HepG2 (cell line): ENCODE results near the gene GRAMD1B. TPM values are rescaled to one million over a fixed set of nuclear protein-coding genes. Genes with fewer than 3 reads are reported as not detected.

ENCODE experiments used
- ATAC-seq: fragments of 200-7000 bp; cut with Tn5 transposase; 3 replicates; pipeline ENCODE4 v1.9.1; 2020; ENCODE audit warnings: mild to moderate bottlenecking, moderate library complexity
- BruUV-seq: library from RNA; stranded (reverse); fragments of 400-500 nt; replicated peaks from 2 replicates; lab custom pipeline; 2021; lab: Mats Ljungman, UMichigan
- CTCF ChIA-PET: fragments of 300-600 bp; formaldehyde crosslinking; extraction: SDS; loops from one replicate; lab custom pipeline; 2021; ENCODE audit warnings: low total read pairs, inconsistent platforms, low intra/inter-chr PET ratio; lab: Yijun Ruan, JAX
- POLR2A ChIA-PET: fragments of 350-600 bp; sonication (Branson Sonifier 250); formaldehyde crosslinking; loops from one replicate; lab custom pipeline; 2020; ENCODE audit warnings: antibody characterized with exemption, inconsistent platforms; lab: Yijun Ruan, JAX
- DNase-seq: peaks from one replicate; pipeline ENCODE4 v3.0.0-alpha.2; 2015; ENCODE audit warnings: low spot score
- FAIRE-seq: peaks from 3 replicates; lab custom pipeline; 2011; peaks lifted over from hg19 to GRCh38; lab: Jason Lieb, UNC
- H2AFZ ChIP-seq: one replicate; pipeline ENCODE4 v1.6.1; 2011; ENCODE audit warnings: low read length, inconsistent platforms
- H3K27ac ChIP-seq: fragments of 300-600 bp; 3 replicates; pipeline ENCODE4 v1.8.0; 2011; ENCODE audit warnings: mixed run types, mild to moderate bottlenecking, mixed read lengths, low read length, inconsistent platforms; ENCODE audit not compliant: insufficient read depth; ENCODE audit errors: extremely low read length
- H3K27me3 ChIP-seq, 2 experiments: fragments of 200-600 bp in 1 of 2; 2 replicates in 1 of 2; 3 replicates in 1 of 2; pipeline versions ENCODE4 v1.6.0 to v1.8.0; 2011; ENCODE audit warnings: low read length in 2 of 2, mild to moderate bottlenecking in 2 of 2, moderate library complexity in 2 of 2, inconsistent platforms in 1 of 2; ENCODE audit not compliant: insufficient read depth in 2 of 2, control insufficient read depth in 1 of 2
- H3K36me3 ChIP-seq, 2 experiments: fragments of 200-600 bp in 1 of 2; replicated peaks in 1 of 2; 2 replicates in 1 of 2; 3 replicates in 1 of 2; pipeline versions ENCODE4 v1.5.1 to v1.8.0; 2011; ENCODE audit warnings: low read length in 2 of 2, inconsistent platforms in 1 of 2; ENCODE audit not compliant: insufficient read depth in 2 of 2, control insufficient read depth in 1 of 2
- H3K4me1 ChIP-seq: 2 replicates; pipeline ENCODE4 v1.5.1; 2012; ENCODE audit warnings: low read length, inconsistent platforms; ENCODE audit not compliant: insufficient read depth
- H3K4me2 ChIP-seq: 2 replicates; pipeline ENCODE4 v1.6.0; 2011; ENCODE audit warnings: low read depth, low read length, inconsistent platforms
- H3K4me3 ChIP-seq, 3 experiments: fragments of 200-600 bp in 1 of 3; sonication (generic), shearing (Covaris generic) in 1 of 3; replicated peaks in 1 of 3; 2 replicates each; pipeline ENCODE4 v1.5.1; 2011 to 2016; ENCODE audit warnings: low read length in 3 of 3, inconsistent platforms in 2 of 3, low read depth in 2 of 3, mild to moderate bottlenecking in 2 of 3, control low read depth in 1 of 3, mixed read lengths in 1 of 3; ENCODE audit not compliant: insufficient read depth in 1 of 3
- H3K79me2 ChIP-seq: one replicate; pipeline ENCODE4 v1.6.1; 2011; ENCODE audit warnings: low read length, inconsistent platforms; ENCODE audit not compliant: insufficient read depth
- H3K9ac ChIP-seq: 2 replicates; pipeline ENCODE4 v1.6.0; 2011; ENCODE audit warnings: mild to moderate bottlenecking, low read depth, low read length, inconsistent platforms; ENCODE audit not compliant: insufficient read depth
- H3K9me3 ChIP-seq: 2 replicates; pipeline ENCODE4 v1.5.1; 2012; ENCODE audit warnings: mild to moderate bottlenecking, low read length
- H4K20me1 ChIP-seq: 2 replicates; pipeline ENCODE4 v1.6.0; 2011; ENCODE audit warnings: inconsistent platforms, mild to moderate bottlenecking, low read length, moderate library complexity; ENCODE audit not compliant: insufficient read depth
- BATF2 ChIP-seq: sonication (generic); formaldehyde crosslinking; IDR thresholded peaks from 2 replicates; pipeline ENCODE4 v1.8.0; 2022; ENCODE audit warnings: mild to moderate bottlenecking, missing genetic modification reagents, moderate library complexity
- LRRFIP1 ChIP-seq: sonication (generic); formaldehyde crosslinking; conservative IDR thresholded peaks from 2 replicates; pipeline ENCODE4 v1.4.0; 2020; ENCODE audit warnings: missing genetic modification reagents
- ZBTB40 ChIP-seq, 2 experiments: fragments of 450-650 bp in 1 of 2; sonication (generic) in 1 of 2; formaldehyde crosslinking in 1 of 2; IDR thresholded peaks; 2 replicates each; pipeline versions ENCODE4 v1.6.1 to v1.8.0; 2016 to 2022; ENCODE audit warnings: antibody characterized with exemption in 1 of 2, mild to moderate bottlenecking in 1 of 2, missing genetic modification reagents in 1 of 2
- ZKSCAN1 ChIP-seq: fragments of 150-350 bp; IDR thresholded peaks from 2 replicates; pipeline ENCODE4 v1.6.1; 2014; ENCODE audit warnings: low read length
- ZNF441 ChIP-seq: sonication (generic); formaldehyde crosslinking; IDR thresholded peaks from 2 replicates; pipeline ENCODE4 v1.7.0; 2021; ENCODE audit warnings: missing genetic modification reagents, borderline replicate concordance
- WGBS: methylation state at CpG from one replicate; pipeline ENCODE4 v1.1.6; 2017; ENCODE audit warnings: low lambda C conversion rate; 5-methylcytosine and 5-hydroxymethylcytosine counted together
- in situ Hi-C: cut with HindIII; loops from 2 replicates; pipeline ENCODE4 v1.10.0; 2017; ENCODE audit warnings: low pct_unique_long_range_greater_than_20kb; ENCODE audit not compliant: extremely low pct_ligation_motif_present
- intact Hi-C: fragments of 100-400 bp; cut with micrococcal nuclease; formaldehyde crosslinking; loops from one replicate; pipeline ENCODE4 v1.10.0; 2022; ENCODE audit not compliant: unreplicated experiment
- polyA plus RNA-seq, 8 experiments: library from polyadenylated mRNA; depleted of rRNA in 3 of 8; stranded (reverse) in 7 of 8; unstranded in 1 of 8; fragments of >200 nt; fragmentation: Illumina TruSeq in 4 of 8; extraction: Trizol in 4 of 8; gene quantifications; 2 replicates each; pipeline versions ENCODE4 v1.2.1 to v1.2.3, GENCODE V29; 2011 to 2016; ENCODE audit warnings: low read depth in 4 of 8, missing spikeins in 1 of 8, mixed read lengths in 1 of 8; ENCODE audit not compliant: insufficient read depth in 1 of 8
- total RNA-seq, 5 experiments: library from RNA; depleted of rRNA; stranded (reverse); fragments of >200 nt; fragmentation: Illumina TruSeq; extraction: Trizol; gene quantifications; 2 replicates each; pipeline ENCODE4 v1.2.3, GENCODE V29; 2016; ENCODE audit warnings: low read depth in 1 of 5
- TF ChIP-seq, protein P1 (sequence below): sonication (generic); formaldehyde crosslinking; IDR thresholded peaks from 2 replicates; pipeline ENCODE4 v1.5.0; 2020; ENCODE audit warnings: mild to moderate bottlenecking, missing genetic modification reagents, moderate library complexity

Gene GRAMD1B
- total and polyA plus RNA-seq, 2 of the 13 experiments (the other 11 are each of a cell fraction or from before 2014, with no cell fraction given), result 0.12 TPM; not detected in 1

DNA sequence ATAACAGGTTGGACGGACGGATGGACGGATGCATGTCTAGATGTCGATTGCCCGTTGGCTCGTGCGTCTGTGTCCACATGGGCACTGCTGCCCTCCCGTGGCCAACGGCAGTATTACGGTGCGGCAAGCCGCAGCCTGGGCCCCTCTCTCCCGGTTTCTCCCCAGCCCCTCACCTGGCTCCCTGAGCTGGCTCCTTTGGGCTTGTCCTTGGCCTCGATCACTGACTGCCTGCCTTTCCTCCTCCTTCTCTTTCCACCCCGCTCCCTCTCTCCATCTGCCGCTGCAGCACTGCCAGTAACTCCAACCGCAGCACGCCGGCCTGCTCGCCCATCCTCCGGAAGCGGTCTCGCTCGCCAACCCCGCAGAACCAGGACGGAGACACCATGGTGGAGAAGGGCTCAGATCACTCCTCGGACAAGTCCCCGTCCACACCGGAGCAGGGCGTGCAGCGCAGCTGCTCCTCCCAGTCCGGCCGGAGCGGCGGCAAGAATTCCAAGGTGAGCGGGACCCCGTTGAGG lies 147.1 kb downstream of the GRAMD1B start (continued):
- TF ChIP-seq, protein P1, sequence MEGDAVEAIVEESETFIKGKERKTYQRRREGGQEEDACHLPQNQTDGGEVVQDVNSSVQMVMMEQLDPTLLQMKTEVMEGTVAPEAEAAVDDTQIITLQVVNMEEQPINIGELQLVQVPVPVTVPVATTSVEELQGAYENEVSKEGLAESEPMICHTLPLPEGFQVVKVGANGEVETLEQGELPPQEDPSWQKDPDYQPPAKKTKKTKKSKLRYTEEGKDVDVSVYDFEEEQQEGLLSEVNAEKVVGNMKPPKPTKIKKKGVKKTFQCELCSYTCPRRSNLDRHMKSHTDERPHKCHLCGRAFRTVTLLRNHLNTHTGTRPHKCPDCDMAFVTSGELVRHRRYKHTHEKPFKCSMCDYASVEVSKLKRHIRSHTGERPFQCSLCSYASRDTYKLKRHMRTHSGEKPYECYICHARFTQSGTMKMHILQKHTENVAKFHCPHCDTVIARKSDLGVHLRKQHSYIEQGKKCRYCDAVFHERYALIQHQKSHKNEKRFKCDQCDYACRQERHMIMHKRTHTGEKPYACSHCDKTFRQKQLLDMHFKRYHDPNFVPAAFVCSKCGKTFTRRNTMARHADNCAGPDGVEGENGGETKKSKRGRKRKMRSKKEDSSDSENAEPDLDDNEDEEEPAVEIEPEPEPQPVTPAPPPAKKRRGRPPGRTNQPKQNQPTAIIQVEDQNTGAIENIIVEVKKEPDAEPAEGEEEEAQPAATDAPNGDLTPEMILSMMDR, result peak; percentile 84
- no peak for TF ChIP-seq LRRFIP1
- TF ChIP-seq ZNF441 (CRISPR knock-in tag), result no peak
- TF ChIP-seq, all 625 proteins: peak for 14

DNA sequence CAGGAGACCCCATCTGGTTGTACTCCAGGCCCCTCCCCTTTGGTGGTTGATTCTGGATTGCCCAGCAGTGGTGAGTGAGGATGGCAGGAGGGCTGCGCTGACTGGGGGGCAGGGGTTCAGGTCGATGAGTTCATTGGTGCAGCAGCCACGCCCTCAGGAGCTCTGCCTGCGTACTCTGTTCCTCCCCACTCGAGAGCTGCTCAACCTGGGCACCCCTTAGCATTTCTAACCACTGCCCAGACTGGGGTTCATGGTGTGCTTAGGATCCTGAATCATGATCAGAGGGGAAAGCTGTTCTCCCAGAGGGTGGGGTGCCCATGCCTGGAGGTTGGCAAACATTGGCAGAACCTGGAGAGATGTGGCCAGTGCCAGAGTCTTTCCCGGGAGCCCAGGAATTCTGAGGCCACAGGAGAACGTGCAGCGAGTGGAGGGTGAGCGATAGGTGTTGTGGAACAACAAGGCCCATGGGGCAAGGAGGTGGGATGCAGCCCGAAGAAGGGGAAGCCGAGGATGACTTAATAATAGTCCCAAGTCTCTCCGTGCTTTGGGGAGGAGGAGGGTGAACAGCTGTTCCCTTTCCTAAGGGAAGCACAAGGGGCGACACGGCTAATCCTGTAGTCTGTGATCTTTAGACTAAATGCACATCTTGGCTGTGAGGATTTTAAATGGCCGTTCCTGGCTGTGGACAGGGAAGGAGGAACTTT lies 148.9 kb downstream of the GRAMD1B start:
- in situ Hi-C loops, result no loop called here
- Histone ChIP-seq H3K9ac (no peak overlapping the region), H3K4me2 (no peak overlapping the region), H3K79me2 (no peaks in the 10 kb centered on the region), H3K27ac (no peak overlapping the region), H3K9me3 (no peaks in the 10 kb centered on the region), H3K36me3 (no peaks in the 10 kb centered on the region), H2AFZ (no peak overlapping the region), H4K20me1 (no peaks in the 10 kb centered on the region), H3K4me3 (no peak overlapping the region), H3K4me1 (no peaks in the 10 kb centered on the region), H3K27me3 (peaks cover 1 to 27% of the 10 kb centered on the region in 2 experiments)
- no peak for ATAC-seq
- POLR2A ChIA-PET, result no interaction called here
- WGBS, result 0% methylated on average over 13 of the region's 15 CpGs
- DNase-seq, result no peak
- intact Hi-C loops, result no loop called here
- BruUV-seq, result no TSS peak
- CTCF ChIA-PET, result no interaction called here
- no peak for FAIRE-seq
- TF ChIP-seq ZKSCAN1 (no peak), ZBTB40 (IDR thresholded peaks at IDR 0.05) (no peak), ZBTB40 (CRISPR knock-in tag; IDR thresholded peaks at IDR 0.05) (no peak), BATF2 (CRISPR knock-in tag) (no peak)
